Measurements from ENCODE around the gene ABCC8.

The ABCC8 gene

DNA sequence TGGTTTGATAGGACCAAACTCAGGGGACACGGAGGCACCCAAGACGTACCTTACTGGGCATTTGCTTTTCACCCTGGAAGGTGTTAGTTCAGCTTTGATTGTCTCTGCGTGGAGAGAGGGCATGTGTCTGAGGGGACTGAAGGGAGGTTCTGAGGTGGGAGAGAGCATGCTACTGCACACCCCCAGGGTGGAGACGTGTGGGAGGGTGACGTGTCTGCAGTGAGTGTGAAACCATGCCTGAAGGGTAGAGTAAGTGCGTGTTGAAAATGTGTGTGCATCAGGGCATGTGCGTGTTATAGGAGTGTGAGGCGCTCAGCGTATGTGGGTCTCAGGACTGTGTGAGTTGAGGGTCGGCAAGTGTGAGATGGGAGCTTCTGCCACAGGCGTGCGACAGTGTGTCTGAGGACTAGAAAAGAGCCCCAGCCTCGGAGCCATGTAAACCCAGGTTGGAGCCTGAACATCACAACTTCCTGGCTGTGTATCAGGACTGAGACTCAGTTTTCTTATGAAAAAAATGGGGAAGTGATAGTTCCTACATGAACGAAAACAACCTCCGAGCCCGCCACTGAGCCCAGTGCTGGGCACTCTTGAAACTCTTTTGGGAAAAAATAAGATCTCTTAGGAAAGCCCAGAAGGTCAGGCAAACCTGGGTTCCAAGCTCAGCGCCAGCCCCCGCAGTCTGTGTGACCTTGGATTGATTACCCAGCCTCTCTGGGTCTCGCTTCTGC lies 76.4 kb downstream of the ABCC8 start:
- H3K4me1 ChIP-seq (ENCODE audit: control insufficient read depth, low read depth, low read length): no peaks in the 10 kb centered on the region
- H3K9ac ChIP-seq (ENCODE audit: low read length): no peak overlapping the region
- H3K27me3 ChIP-seq (ENCODE audit: control insufficient read depth, insufficient read depth, low read length): no peaks in the 10 kb centered on the region
- H3K9me3 ChIP-seq (ENCODE audit: control insufficient read depth, low read depth, low read length): no peaks in the 10 kb centered on the region
- H3K27ac ChIP-seq (ENCODE audit: low read length): no peak overlapping the region
- no peaks in the 10 kb centered on the region for H3K36me3 ChIP-seq (ENCODE audit: control insufficient read depth, low read depth, low read length)
- no peak overlapping the region for H3K4me3 ChIP-seq (ENCODE audit: low read length)

DNA sequence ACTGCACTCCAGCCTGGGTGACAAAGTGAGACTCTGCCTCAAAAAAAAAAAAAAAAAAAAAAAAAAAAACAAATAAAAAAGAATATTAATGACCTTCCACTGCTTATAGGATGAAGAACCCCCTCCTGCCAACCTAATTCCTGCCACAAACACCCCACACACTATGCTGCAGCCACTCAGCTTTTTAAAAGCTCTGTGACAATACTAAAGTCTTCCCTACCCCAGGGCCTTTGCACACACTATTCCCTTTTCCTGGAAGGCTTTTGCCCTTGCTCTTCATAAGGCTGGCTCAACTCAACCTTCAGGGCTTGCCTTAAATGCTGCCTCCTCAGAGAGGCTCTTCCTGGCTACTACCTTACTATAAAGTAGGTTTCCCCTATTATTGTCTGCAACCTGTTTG lies 77.4 kb downstream of the ABCC8 start:
- Histone ChIP-seq H3K4me3 (ENCODE audit: low read length) (no peak overlapping the region), H3K27me3 (ENCODE audit: control insufficient read depth, insufficient read depth, low read length) (no peaks in the 10 kb centered on the region), H3K9me3 (ENCODE audit: control insufficient read depth, low read depth, low read length) (no peaks in the 10 kb centered on the region), H3K27ac (ENCODE audit: low read length) (no peak overlapping the region), H3K36me3 (ENCODE audit: control insufficient read depth, low read depth, low read length) (no peaks in the 10 kb centered on the region), H3K9ac (ENCODE audit: low read length) (no peak overlapping the region), H3K4me1 (ENCODE audit: control insufficient read depth, low read depth, low read length) (no peaks in the 10 kb centered on the region)

DNA sequence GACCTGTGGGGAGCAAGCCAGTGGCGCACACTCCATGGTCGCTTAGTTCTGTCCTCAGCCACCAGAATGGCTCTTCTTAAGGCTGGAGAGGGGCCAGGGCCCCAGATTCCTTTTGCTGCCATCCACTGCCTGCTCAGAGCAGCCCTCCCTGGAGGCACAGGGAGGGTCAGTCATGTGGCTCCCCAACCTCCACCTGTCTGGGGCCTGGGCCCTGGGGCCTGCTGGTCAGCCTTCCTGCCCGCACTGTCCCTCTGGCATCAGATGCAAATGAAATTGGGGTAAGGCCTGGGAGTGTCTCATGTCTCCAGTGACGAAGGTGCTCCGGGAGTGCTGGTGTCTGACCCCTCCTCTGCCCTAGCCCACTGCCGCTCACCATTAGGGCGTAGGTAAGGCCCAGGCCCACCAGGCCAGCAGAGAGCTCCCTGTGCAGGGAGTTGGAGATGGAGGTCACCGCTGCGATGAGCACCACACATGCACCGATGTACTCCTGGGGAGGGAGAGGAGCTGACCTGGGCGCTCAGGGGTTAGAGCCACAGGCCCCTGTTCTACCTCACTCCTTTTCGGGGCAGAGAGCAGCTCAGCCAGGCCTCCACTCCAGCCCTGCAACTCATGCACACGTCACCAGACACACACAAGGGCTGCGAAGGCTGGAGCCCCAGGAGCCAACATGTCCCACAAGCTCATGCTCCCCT lies 79.2 kb downstream of the ABCC8 start:
- no peak overlapping the region for H3K9ac ChIP-seq (ENCODE audit: low read length)
- no peak overlapping the region for H3K27ac ChIP-seq (ENCODE audit: low read length)
- H3K36me3 ChIP-seq (ENCODE audit: control insufficient read depth, low read depth, low read length): no peaks in the 10 kb centered on the region
- H3K4me1 ChIP-seq (ENCODE audit: control insufficient read depth, low read depth, low read length): no peaks in the 10 kb centered on the region
- no peaks in the 10 kb centered on the region for H3K9me3 ChIP-seq (ENCODE audit: control insufficient read depth, low read depth, low read length)
- H3K4me3 ChIP-seq (ENCODE audit: low read length): no peak overlapping the region
- no peaks in the 10 kb centered on the region for H3K27me3 ChIP-seq (ENCODE audit: control insufficient read depth, insufficient read depth, low read length)

DNA sequence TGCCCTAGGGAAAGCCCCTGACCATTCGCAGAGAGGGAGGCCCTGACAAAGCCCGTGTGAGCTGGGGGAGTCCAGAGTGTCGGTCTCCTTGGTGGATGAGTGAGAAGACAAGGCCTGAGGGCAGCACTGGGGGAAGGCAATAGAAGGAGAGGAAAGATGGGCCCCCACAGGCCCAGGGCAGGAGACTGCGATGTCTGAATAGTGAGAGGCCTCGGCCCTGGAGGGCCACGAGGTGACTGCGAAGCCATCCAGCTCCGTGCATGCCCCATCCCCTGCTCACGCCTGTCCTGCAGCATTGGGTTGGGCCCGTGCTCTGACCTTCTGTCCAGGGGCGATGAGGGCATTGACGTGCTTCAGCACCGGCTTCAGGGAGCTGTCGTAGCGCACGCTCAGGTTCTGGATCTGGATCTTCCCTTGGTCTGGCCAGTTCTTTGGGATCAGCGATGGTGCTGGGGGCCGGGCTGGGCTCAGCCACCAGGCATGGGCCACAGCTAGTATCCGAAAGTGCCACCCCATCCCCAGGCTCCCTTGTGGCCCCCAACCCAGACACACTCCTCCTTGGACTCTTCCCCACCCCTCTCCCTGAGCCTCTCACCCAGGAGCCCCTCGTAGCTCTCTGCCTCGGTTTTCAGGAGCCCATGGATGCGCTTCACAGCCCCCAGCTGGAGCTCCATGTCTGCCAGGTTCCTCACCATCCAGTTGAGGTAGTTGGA lies 79.9 kb downstream of the ABCC8 start:
- Histone ChIP-seq H3K4me1 (ENCODE audit: control insufficient read depth, low read depth, low read length) (no peaks in the 10 kb centered on the region), H3K4me3 (ENCODE audit: low read length) (no peak overlapping the region), H3K27ac (ENCODE audit: low read length) (no peak overlapping the region), H3K9me3 (ENCODE audit: control insufficient read depth, low read depth, low read length) (no peaks in the 10 kb centered on the region), H3K9ac (ENCODE audit: low read length) (no peak overlapping the region), H3K27me3 (ENCODE audit: control insufficient read depth, insufficient read depth, low read length) (no peaks in the 10 kb centered on the region), H3K36me3 (ENCODE audit: control insufficient read depth, low read depth, low read length) (no peaks in the 10 kb centered on the region)

DNA sequence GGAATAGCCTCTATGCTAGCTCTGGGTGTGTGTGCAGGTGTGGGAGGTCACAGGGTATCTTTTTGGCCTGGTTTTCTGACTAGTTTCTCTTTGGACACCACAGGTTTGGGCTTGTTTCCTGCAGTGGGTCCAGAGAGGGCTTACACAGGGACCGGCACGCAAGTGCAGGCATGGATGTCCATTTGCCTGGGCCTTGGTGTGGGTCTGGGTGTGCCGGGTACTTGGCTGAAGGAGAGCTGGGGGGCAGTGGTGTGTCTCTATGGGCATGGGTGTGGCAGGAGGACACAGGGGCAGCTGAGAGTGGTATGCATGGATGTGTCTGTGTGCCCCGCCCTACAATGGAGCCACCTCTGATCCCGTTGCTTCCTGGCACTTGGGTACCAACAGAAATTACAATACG lies 80.7 kb downstream of the ABCC8 start:
- no peaks in the 10 kb centered on the region for H3K36me3 ChIP-seq (ENCODE audit: control insufficient read depth, low read depth, low read length)
- no peak overlapping the region for H3K4me3 ChIP-seq (ENCODE audit: low read length)
- no peaks in the 10 kb centered on the region for H3K9me3 ChIP-seq (ENCODE audit: control insufficient read depth, low read depth, low read length)
- H3K27ac ChIP-seq (ENCODE audit: low read length): no peak overlapping the region
- H3K27me3 ChIP-seq (ENCODE audit: control insufficient read depth, insufficient read depth, low read length): no peaks in the 10 kb centered on the region
- no peaks in the 10 kb centered on the region for H3K4me1 ChIP-seq (ENCODE audit: control insufficient read depth, low read depth, low read length)
- no peak overlapping the region for H3K9ac ChIP-seq (ENCODE audit: low read length)

DNA sequence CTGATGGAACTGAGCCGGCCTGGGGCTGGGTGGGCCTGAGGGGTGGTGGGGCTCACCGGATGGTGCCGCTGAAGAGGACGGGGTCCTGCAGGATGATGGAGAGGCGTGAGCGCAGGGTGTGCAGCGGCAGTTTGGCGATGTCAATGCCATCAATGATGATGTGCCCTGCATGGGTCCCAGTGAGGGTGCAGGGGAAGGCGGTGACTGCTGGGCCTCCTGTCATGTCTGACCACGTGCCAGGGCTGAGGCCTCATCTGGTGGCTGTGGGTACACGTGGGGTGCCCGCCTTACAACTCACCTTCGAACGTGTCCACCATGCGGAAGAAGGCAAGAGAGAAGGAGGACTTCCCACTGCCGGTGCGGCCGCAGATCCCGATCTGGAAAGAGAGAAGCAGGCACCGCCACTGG lies 81.1 kb downstream of the ABCC8 start:
- H3K9me3 ChIP-seq (ENCODE audit: control insufficient read depth, low read depth, low read length): no peaks in the 10 kb centered on the region
- H3K9ac ChIP-seq (ENCODE audit: low read length): no peak overlapping the region
- H3K27ac ChIP-seq (ENCODE audit: low read length): no peak overlapping the region
- no peaks in the 10 kb centered on the region for H3K4me1 ChIP-seq (ENCODE audit: control insufficient read depth, low read depth, low read length)
- no peak overlapping the region for H3K4me3 ChIP-seq (ENCODE audit: low read length)
- H3K27me3 ChIP-seq (ENCODE audit: control insufficient read depth, insufficient read depth, low read length): no peaks in the 10 kb centered on the region
- H3K36me3 ChIP-seq (ENCODE audit: control insufficient read depth, low read depth, low read length): no peaks in the 10 kb centered on the region

DNA sequence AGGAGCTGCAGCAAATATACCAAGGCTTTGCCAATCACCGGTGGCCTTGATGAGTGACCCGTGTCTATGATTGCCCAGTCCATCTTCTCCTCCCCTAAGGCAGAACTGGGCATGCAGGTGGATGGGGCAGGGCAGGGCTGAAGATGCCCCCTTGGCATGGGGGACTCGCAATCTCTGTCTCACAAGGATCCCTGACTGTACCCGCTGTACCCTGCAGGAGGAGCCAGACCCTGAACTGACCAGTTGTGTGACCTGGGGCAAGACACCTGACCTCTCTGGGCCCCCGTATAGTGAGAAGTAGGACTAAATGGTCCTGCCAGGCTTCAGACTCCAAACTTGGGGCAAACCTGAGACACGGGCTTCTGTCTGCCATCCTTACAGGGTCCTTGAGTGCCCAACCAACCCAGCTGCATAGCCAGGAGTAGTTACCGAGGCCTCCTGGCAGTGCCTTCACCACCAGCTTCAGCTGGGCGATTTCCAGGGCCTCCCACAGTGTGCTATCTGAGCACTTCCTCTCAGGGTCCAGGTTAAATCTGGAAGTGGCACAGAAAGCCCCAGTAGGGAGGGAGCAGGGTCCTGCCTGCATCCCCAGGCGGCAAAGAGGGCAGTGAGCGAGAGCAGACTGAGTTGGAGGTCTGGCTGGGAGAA lies 81.8 kb downstream of the ABCC8 start:
- Histone ChIP-seq H3K9me3 (ENCODE audit: control insufficient read depth, low read depth, low read length) (no peaks in the 10 kb centered on the region), H3K4me1 (ENCODE audit: control insufficient read depth, low read depth, low read length) (peaks cover 3% of the 10 kb centered on the region), H3K27ac (ENCODE audit: low read length) (no peak overlapping the region), H3K4me3 (ENCODE audit: low read length) (no peak overlapping the region), H3K36me3 (ENCODE audit: control insufficient read depth, low read depth, low read length) (no peaks in the 10 kb centered on the region), H3K27me3 (ENCODE audit: control insufficient read depth, insufficient read depth, low read length) (no peaks in the 10 kb centered on the region), H3K9ac (ENCODE audit: low read length) (no peak overlapping the region)

DNA sequence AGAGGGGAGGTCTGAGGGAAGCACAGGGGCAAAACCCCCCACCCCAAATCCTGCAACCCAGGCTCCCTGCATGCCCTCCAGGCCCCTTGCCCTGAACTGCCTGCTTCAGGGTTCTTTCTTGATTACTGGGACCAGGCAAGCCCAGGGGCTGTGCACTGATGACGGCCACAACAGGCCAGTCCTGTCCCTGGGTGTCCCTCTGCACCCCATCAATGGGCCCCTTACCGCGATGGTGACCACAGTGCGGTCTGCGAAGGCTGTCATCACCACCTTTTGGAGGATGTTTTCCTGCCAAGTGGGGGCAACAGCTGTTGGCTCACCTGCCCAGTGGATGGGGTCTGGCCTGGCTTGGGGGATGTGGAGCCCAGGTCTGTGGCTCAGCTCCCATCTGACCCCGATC lies 83.2 kb downstream of the ABCC8 start:
- Histone ChIP-seq H3K36me3 (ENCODE audit: control insufficient read depth, low read depth, low read length) (no peaks in the 10 kb centered on the region), H3K9ac (ENCODE audit: low read length) (no peak overlapping the region), H3K4me1 (ENCODE audit: control insufficient read depth, low read depth, low read length) (peaks cover 4% of the 10 kb centered on the region), H3K27ac (ENCODE audit: low read length) (no peak overlapping the region), H3K4me3 (ENCODE audit: low read length) (no peak overlapping the region), H3K9me3 (ENCODE audit: control insufficient read depth, low read depth, low read length) (no peaks in the 10 kb centered on the region), H3K27me3 (ENCODE audit: control insufficient read depth, insufficient read depth, low read length) (no peaks in the 10 kb centered on the region)

DNA sequence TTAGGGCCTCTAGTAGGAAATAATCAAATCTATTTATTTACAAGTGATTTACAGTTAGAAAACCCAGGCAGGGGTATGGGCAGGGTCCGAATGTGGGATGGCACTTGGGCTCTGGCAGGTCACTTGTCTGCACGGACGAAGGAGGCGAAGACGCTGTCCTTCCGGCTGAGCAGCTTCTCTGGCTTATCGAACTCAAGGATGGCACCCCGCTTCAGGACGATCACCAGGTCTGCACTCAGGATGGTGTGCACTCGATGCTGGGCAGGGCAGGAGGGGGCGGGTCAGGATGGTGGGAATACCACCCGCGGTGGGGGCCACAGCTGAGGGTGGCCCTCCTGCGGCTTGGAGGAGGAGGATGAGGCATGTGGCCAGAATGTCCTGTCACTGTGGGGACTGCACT lies 83.8 kb downstream of the ABCC8 start:
- Histone ChIP-seq H3K4me1 (ENCODE audit: control insufficient read depth, low read depth, low read length) (peaks cover 4% of the 10 kb centered on the region), H3K27ac (ENCODE audit: low read length) (no peak overlapping the region), H3K36me3 (ENCODE audit: control insufficient read depth, low read depth, low read length) (no peaks in the 10 kb centered on the region), H3K27me3 (ENCODE audit: control insufficient read depth, insufficient read depth, low read length) (no peaks in the 10 kb centered on the region), H3K4me3 (ENCODE audit: low read length) (no peak overlapping the region), H3K9ac (ENCODE audit: low read length) (no peak overlapping the region), H3K9me3 (ENCODE audit: control insufficient read depth, low read depth, low read length) (no peaks in the 10 kb centered on the region)

DNA sequence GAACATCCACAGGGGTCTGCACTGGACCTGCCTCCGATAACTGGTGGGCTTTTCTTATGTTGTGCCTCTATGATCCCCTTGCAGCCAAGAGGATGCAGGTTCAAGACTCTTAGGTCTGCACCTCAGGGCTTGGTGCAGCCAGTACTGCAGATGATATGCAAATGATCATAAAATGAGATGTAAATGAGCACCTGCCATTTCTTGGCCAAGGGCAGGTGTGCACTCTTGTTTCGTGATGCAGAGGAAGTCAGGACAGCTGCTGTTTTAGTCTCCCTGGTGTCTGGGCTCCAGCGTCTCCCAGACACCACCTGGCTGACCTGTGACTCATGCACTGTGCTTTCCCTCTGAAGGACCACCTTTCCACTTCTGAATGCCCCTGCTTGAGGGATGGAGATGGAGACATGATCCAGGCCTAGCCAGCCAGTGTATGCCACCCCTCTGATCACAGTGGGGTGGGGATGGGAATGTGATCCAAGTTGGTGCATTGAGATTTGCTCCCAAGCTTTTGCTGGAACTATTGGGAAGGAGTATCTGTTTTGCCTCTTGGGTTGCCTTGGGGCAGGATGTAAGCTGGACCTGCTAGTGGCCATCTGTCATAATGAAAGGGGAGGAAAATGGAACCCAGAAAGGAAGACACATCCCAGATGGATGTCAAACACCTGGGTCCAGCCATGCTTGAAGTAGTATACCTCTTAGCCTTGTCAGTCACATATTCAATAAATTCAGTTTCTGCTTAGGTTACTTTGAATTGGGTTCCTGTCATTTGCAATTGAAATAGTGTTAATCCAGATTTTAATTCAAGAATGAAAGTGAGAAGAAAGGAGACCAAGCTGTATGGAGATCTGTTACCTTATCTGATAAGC lies 84.9 kb downstream of the ABCC8 start:
- Histone ChIP-seq H3K4me3 (ENCODE audit: low read length) (no peak overlapping the region), H3K27ac (ENCODE audit: low read length) (no peak overlapping the region), H3K27me3 (ENCODE audit: control insufficient read depth, insufficient read depth, low read length) (no peaks in the 10 kb centered on the region), H3K4me1 (ENCODE audit: control insufficient read depth, low read depth, low read length) (peaks cover 4% of the 10 kb centered on the region), H3K9me3 (ENCODE audit: control insufficient read depth, low read depth, low read length) (no peaks in the 10 kb centered on the region), H3K9ac (ENCODE audit: low read length) (no peak overlapping the region), H3K36me3 (ENCODE audit: control insufficient read depth, low read depth, low read length) (no peaks in the 10 kb centered on the region)

All from iPS-18a (cell line).